ENCODE data around the gene SNAP29.

DNA sequence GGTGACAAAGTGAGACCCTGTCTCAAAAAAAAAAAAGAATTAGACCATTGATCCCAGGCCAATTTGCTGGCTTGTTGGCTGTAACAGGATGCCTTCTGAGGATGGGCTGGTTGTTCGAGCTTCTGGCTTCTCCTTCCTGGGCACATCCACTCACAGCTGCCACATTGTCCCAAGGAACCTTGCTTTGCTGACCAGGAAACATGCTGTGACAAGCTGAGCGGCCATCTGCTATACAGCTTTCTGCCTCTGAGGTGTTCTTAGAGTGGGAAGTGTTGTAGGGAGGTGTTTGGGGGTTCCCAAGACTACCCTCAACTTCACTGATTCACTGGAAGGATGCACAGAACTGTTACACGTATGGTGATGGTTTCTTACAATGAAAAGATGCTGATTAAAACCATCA, 6.5 kb downstream of the SNAP29 start:
- TF ChIP-seq, protein P1, sequence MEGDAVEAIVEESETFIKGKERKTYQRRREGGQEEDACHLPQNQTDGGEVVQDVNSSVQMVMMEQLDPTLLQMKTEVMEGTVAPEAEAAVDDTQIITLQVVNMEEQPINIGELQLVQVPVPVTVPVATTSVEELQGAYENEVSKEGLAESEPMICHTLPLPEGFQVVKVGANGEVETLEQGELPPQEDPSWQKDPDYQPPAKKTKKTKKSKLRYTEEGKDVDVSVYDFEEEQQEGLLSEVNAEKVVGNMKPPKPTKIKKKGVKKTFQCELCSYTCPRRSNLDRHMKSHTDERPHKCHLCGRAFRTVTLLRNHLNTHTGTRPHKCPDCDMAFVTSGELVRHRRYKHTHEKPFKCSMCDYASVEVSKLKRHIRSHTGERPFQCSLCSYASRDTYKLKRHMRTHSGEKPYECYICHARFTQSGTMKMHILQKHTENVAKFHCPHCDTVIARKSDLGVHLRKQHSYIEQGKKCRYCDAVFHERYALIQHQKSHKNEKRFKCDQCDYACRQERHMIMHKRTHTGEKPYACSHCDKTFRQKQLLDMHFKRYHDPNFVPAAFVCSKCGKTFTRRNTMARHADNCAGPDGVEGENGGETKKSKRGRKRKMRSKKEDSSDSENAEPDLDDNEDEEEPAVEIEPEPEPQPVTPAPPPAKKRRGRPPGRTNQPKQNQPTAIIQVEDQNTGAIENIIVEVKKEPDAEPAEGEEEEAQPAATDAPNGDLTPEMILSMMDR (conservative IDR thresholded peaks at IDR 0.05 in 1 of 2, IDR thresholded peaks at IDR 0.05 in 1 of 2; ENCODE audit: extremely low read depth in 1 of 2, insufficient read depth in 1 of 2, low read depth in 1 of 2, low read length in 2 of 2): no peak
- no peak for TF ChIP-seq EZH2 (IDR thresholded peaks at IDR 0.05; ENCODE audit: borderline replicate concordance, low read length)
